ENCODE measurements around the gene DOCK8.
A peak's percentile ranks its signal among the peaks of the same experiment; 100 is the strongest.
"Not testable (repeated sequence)": the region's sequence is repeated elsewhere in the genome, so short reads cannot be mapped to it uniquely, and the experiment has no call there.

The DOCK8 gene

DNA sequence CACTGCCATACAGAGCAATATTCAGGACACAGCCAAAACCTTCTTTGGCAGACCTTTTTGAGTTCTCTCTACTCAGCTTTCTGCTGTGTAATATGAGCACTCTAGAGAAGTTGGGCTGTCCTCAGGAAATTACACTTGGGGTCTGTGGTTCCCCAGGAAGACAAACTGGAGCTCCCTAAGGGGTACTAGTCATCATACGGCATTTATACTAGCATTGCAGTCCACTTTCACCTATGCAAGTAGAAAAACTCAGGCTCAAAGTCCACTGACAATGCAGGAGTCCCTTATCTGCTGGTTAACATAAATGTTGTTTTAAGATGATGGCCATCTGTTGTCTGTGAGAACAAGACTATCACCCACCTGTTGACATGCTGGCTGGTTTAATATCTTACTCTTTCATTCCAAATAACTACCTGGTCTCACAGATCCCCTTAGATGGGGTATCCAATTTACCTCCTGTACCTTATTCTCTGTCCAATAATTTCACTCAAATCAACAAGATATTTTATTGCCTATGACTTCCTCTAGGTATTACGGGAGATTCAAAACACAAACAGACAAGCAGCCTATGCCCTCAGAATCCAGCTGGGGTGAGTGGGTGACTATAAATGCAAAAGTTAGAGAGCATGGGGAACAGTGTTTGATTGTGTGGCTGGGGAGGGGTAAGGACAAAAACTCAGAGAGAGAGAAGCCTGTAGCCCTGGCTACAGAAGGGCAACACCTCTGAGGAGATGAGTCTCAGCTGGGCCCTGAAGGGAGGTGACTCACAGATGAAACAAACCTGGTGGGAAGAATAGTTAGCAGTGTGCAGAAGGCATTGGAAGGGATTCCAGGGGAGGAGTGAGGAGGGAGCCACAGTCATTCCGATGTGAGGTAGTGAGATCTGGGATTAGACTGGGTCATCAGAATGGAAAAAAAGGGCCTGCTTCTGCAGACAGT lies 10.2 kb downstream of the DOCK8 start:
- no peak for DNase-seq (ENCODE audit: low spot score)

- no peak for DNase-seq (ENCODE audit: low spot score)
Observed at GRCh38 chr9:227860-228259, 13.2 kb downstream of the DOCK8 start.

- no peak for DNase-seq (ENCODE audit: low spot score)
Observed at GRCh38 chr9:228929-229695, 14.4 kb downstream of the DOCK8 start.

GRCh38 chr9:231625-232024 lies 17.0 kb downstream of the DOCK8 start:
- not testable (repeated sequence) for DNase-seq (ENCODE audit: low spot score)

DNA sequence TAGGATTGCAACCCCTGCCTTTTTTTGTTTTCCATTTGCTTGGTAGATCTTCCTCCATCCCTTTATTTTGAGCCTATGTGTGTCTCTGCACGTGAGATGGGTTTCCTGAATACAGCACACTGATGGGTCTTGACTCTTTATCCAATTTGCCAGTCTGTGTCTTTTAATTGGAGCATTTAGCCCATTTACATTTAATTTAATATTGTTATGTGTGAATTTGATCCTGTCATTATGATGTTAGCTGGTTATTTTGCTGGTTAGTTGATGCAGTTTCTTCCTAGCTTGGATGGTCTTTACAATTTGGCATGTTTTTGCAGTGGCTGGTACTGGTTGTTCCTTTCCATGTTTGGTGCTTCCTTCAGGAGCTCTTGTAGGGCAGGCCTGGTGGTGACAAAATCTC lies 19.0 kb downstream of the DOCK8 start:
- DNase-seq (ENCODE audit: low spot score) = not testable (repeated sequence)

DNA sequence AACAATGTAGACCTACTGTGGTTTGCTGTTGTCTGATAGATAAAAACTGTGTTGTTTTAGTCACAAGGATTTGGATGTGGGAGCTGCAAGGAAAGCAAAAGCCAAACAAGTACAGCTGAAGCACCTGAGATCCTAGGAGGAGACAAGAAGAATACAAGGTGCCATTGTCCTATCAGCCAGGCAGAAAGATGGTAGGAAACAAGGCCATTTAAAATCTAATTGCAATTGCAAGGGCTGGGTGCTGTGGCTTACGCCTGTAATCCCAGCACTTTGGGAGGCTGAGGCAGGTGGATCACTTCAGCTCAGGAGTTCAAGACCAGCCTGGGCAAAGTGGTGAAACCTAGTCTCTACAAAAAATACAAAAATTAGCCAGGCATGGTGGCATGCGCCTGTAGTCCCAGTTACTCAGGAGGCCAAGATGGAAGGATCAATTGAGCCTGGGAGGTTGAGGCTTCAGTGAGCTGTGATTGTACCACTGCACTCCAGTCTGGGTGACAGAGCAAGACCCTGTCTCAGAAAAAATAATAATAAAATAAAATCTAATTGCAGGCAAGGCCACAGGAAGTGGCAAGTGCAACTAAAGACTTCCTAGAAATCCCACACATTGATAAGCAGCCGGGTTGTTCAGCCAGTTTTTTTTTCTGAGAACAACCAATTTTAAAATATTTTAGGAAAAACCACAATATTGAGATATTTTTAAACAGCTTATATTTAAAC lies 22.6 kb downstream of the DOCK8 start:
- no peak for DNase-seq (ENCODE audit: low spot score)

DNA sequence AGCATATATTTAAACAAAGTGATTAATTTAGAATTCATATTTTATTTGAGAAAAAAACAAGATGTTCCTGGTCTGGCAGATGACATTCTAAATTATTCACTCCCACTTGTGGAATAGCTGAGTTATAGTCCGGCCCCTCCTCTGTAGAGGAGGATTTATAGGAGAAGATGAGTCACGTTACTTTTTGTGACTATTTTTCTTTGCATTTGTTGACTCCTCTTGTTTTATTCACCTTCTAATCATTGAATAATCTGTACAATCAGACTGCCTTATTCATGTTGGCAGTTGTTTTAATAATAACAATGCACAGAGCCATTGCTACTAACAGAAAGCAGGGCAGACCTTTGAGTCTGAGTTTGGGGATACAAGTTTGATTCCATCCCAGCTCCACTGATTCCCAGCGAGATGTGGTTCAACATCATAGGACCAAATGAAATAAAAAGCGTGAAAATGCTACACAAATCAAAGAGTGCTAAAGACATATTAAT lies 23.2 kb downstream of the DOCK8 start:
- no peak for DNase-seq (ENCODE audit: low spot score)

GRCh38 chr9:242461-243080 lies 27.9 kb downstream of the DOCK8 start:
- DNase-seq (ENCODE audit: low spot score) = no peak

GRCh38 chr9:248278-248961 lies 33.8 kb downstream of the DOCK8 start:
- no peak for DNase-seq (ENCODE audit: low spot score)

DNA sequence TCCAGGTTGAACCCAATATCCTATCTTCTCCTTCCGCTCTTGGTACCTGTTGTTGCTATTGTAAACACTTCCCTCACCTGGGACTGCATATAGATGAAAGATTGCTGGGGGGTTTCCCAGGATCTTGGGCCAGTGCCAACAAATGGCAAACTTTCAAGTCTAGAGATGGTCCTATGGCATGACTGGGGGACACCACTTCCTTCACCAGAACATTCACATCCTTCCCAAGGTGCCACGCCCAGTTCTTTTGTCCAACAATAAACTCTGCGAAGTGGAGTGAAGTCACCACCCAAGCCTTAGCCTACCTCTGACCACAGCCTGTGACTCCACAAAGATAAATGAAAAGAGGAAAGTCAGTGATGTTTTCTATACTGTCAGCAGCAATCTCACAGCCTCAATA lies 34.4 kb downstream of the DOCK8 start:
- no peak for DNase-seq (ENCODE audit: low spot score)

DNA sequence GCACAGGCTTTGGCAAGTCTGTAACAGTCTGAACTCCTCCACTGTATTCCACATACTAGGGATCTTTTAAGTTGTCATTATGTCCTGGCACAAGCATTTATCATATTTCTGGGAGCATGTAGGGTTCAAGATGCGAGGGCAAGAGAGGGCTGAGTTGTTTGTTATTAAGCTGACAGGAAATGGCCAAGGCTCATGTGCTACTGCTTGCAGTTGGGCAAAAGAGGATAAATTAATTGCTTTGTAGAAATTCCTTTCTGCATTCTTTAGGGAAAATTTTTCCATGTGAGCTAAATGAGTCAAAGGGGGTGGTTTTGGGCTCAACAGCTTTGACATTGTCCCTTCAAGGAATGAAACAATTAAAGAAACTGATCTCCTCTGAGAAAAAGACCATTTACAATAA lies 35.4 kb downstream of the DOCK8 start:
- DNase-seq (ENCODE audit: low spot score) = no peak

GRCh38 chr9:250625-251024 lies 36.0 kb downstream of the DOCK8 start:
- DNase-seq (ENCODE audit: low spot score) = no peak

DNA sequence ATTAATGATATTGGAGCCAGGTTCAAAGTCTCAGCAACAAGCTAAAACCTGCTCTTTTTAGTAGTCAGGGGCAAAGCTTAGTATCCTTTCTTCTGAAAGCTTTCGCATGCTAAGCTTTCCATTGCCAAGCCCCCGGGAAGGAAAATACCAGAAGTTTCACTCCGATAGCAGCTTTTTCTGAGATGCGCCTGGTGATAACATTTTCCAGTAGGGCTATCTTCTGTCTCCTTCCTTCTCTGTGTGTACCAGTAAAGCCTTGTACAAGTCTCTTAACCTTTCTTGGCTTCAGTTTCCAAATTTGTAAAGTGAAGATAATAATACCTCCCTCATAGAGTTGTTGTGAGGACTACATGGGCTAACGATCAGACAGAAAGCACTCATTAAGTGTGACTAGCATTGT lies 36.7 kb downstream of the DOCK8 start:
- DNase-seq (ENCODE audit: low spot score) = peak; percentile 38

DNA sequence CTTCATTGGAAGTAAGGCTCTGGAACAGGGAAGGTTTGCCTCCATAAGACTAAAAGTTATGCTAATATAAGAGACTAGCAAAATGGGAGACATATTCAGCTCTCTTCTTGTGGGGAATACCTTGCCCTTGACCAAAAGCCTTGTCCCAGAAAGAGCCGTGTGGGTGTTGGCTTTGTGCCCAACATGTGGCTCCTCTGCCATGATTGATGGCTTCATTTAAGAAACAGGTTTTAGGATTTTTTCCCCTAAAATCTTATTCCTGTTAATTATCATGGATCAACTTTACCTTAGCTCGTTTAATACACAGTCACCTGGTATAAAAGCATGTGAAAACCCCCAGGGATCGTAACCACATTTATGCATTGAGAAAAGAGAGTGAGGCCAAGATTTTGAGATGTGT lies 38.9 kb downstream of the DOCK8 start:
- DNase-seq (ENCODE audit: low spot score) = no peak

DNA sequence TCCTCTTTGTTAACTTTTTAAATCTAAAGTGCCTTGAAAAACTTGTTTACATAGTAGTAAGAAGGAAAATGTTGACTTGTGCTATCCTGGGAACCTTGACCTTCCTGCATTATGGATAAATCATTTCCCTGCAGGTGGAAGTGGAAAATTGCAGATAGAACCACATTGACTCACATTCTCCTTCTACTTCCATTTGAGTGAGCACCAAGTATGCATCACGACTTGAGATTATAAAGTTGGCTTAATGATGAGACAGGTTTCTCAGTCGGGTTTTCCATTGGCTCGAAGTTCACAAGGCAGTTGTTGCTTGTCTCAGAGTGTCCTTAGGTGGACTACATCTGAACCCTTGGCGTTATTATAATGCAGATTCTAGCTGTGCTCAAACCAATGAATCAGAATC lies 39.9 kb downstream of the DOCK8 start:
- no peak for DNase-seq (ENCODE audit: low spot score)

- no peak for DNase-seq (ENCODE audit: low spot score)
Observed at GRCh38 chr9:257957-258356, 43.3 kb downstream of the DOCK8 start.

GRCh38 chr9:259405-260404 lies 45.0 kb downstream of the DOCK8 start:
- no peak for DNase-seq (ENCODE audit: low spot score)

DNA sequence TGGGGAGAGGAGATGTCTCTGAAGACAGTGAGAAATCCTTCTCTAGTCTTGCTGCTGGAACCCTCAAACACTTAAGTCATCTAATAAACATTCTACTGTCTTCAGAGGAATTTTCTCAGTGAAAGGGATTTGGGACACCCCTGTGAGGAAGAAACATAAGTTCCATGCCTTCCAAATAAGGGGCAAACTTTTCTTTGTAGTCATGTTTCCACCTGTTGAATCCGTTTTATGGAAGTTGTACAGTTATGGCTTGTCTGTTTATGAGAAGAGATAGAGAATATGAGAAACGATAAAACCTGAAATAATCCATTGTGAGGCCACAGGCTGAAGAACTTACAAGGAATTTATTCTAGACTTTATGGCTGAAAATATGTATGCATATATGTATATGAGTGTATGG lies 49.6 kb downstream of the DOCK8 start:
- DNase-seq (ENCODE audit: low spot score) = no peak

DNA sequence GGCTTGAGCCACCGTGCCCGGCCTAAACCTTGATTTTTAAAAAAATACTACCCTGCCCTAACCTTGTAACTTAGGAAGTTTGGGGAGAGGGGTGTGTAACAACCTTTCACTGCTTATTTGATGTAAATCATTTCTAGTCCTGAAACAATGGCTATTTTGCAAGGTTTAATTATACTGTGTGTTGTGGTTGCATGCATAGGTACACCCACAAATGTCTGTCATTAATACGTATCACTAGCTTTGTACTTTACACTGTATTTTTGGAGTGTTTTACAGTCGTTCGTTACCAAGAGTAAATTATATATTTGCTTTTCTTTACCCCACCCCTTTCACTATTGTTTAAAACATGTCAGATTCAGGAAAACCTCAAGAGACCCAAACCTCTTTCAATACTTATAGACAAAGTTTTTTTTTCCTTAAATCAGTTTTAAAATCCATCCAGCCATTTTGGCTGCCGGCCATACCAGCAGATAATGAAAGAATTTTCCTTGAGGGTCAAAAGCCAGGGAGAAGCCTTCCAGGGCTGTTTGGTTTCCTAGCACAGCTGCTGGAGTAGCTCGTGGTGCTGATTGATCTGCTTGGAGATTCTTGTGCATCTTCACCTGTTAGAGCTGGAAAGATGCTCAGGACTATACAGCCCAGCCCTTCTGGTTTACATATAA lies 50.7 kb downstream of the DOCK8 start:
- no peak for DNase-seq (ENCODE audit: low spot score)

DNA sequence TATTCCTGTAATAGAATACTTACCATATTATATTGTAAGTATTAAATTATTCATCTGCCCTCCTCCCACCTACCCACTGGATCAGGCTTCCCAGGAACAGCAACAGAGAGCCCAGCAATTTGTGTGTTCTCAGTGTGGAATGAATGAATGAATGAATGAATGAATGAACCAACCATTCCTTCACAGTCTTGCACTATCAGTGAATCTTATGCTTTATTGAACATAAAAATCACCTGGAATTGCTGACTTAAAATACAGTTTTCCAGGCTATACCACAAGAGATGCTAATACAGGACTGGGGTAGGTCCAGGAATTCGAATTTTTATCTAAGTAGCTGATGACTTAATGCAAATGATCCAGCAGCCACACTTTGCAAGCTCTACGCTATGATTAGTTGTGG lies 51.6 kb downstream of the DOCK8 start:
- DNase-seq (ENCODE audit: low spot score) = no peak

Measured in hematopoietic multipotent progenitor cell treated with erythropoietin and hydrocortisone succinate and interleukin-3 and kit ligand, for 15 days (in vitro differentiated cells).